AG04449 (cell line): Measurements from ENCODE around the gene FIGNL1.
"Not testable (repeated sequence)": the region's sequence is repeated elsewhere in the genome, so short reads cannot be mapped to it uniquely, and the experiment has no call there.

Experiments
- CTCF ChIA-PET: fragments of 350-600 bp; formaldehyde crosslinking; extraction: SDS; loops from one replicate; lab custom pipeline; 2021; ENCODE audit warnings: antibody characterized with exemption; lab: Yijun Ruan, JAX
- POLR2A ChIA-PET: fragments of 400-600, 350-600 bp; formaldehyde crosslinking; extraction: SDS; loops from one replicate; lab custom pipeline; 2020; ENCODE audit warnings: antibody characterized with exemption, inconsistent platforms; lab: Yijun Ruan, JAX
- DNase-seq: peaks from one replicate; pipeline ENCODE4 v3.0.0-alpha.2; 2010; ENCODE audit warnings: low read depth, low spot score
- H3K4me3 ChIP-seq: 2 replicates; pipeline ENCODE4 v1.5.1; 2011; ENCODE audit warnings: low read depth, mild to moderate bottlenecking, control low read depth, low read length
- TF ChIP-seq, protein P1 (sequence below): IDR thresholded peaks from one replicate; pipeline ENCODE4 v1.5.1; 2011; ENCODE audit warnings: mild to moderate bottlenecking, moderate library complexity, low read length, control low read depth, inconsistent platforms; ENCODE audit not compliant: insufficient read depth; ENCODE audit errors: missing control alignments

FIGNL1 gene

DNA sequence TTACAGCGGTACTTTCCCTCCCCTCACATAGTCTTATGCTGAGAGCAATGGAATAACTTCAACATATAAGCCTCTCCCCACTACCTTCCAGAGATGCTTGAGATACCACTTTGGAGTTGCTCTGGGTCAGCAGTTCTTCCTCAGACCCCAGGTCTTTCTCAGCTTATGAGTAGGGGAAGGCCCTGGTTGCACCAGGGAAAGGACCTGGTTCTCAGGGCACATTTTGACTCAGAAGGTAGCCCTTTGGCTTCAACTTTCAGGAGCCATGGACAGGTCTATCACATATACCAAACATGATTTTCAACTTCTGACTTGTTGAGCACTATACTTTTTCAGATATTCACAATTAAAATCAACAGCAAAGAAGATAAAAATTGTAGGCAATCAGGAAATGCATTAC lies 11.5 kb upstream of the FIGNL1 start:
- DNase-seq: no peak
- POLR2A ChIA-PET: no interaction called here
- TF ChIP-seq, protein P1, sequence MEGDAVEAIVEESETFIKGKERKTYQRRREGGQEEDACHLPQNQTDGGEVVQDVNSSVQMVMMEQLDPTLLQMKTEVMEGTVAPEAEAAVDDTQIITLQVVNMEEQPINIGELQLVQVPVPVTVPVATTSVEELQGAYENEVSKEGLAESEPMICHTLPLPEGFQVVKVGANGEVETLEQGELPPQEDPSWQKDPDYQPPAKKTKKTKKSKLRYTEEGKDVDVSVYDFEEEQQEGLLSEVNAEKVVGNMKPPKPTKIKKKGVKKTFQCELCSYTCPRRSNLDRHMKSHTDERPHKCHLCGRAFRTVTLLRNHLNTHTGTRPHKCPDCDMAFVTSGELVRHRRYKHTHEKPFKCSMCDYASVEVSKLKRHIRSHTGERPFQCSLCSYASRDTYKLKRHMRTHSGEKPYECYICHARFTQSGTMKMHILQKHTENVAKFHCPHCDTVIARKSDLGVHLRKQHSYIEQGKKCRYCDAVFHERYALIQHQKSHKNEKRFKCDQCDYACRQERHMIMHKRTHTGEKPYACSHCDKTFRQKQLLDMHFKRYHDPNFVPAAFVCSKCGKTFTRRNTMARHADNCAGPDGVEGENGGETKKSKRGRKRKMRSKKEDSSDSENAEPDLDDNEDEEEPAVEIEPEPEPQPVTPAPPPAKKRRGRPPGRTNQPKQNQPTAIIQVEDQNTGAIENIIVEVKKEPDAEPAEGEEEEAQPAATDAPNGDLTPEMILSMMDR: no peak
- no peak overlapping the region for H3K4me3 ChIP-seq
- CTCF ChIA-PET: interaction anchor here (0.6 to 1.1 kb wide), 3 partner anchors 224 to 701 kb away, joined by 3 read pairs; no protein-coding TSS in a partner anchor

DNA sequence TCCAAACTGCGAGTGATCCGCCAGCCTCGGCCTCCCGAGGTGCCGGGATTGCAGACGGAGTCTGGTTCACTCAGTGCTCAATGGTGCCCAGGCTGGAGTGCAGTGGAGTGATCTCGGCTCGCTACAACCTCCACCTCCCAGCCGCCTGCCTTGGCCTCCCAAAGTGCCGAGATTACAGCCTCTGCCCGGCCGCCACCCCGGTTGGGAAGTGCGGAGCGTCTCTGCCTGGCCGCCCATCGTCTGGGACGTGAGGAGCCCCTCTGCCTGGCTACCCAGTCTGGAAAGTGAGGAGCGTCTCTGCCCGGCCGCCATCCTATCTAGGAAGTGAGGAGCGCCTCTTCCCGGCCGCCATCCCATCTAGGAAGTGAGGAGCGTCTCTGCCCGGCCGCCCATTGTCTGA lies 9.0 kb upstream of the FIGNL1 start:
- H3K4me3 ChIP-seq, CTCF ChIA-PET, POLR2A ChIA-PET, DNase-seq: not testable (repeated sequence)

DNA sequence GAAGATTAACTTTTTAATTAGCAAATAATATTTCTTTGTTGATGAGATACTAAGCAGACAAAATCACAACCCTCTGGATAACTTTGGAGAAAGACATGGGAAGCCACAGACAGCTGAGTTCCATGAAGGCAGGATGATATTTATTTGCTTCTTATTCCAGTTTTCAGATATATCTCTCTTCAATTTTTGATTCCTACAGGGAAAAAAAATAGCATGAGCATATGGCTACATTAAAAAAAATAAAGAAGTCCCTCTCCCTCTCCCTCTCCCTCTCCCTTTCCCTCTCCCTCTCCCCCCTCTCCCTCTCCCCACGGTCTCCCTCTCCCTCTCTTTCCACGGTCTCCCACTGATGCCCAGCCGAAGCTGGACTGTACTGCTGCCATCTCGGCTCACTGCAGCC lies 8.5 kb upstream of the FIGNL1 start:
- DNase-seq, H3K4me3 ChIP-seq, POLR2A ChIA-PET, CTCF ChIA-PET: not testable (repeated sequence)

DNA sequence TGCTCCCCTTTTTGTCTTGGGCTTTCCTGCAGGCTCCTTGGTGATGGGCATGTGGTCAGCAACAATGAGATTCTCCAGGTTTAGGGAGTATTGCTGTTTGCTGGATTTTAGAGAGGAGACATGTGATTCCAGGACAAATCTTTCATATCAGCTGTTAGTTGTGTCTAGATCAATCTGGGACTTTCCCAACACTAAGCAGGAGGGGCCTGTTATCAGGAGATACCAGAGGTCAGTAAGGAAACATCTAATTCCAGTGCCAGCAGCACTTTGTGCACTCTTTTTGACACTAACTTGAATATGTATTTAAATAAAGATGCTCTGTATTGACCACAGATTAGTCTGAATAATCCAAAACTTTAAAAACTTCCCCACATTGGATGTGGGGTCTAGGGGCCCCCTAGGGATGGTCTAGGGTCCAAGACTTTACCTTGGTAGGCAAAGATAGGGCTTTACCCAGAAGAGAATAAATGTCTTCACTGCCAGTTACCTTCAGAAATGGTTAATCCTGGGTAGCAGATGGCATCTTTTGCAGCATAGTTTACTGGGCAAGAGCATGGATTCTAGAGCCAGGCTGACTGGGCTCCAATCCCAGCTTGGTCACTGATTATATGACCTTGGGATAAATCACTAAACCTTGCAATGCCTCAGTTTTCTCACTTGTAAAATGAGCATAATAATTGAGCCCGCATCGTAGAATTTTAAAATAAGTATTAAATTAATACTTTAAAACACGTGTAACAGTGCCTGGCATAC lies 6.4 kb upstream of the FIGNL1 start:
- CTCF ChIA-PET: interaction anchor here (1.1 to 4.2 kb wide), 3 partner anchors 12 to 686 kb away, joined by 3 to 17 read pairs (median 3); no protein-coding TSS in a partner anchor
- no peak for DNase-seq
- no peak overlapping the region for H3K4me3 ChIP-seq
- TF ChIP-seq, protein P1: no peak
- POLR2A ChIA-PET: no interaction called here

DNA sequence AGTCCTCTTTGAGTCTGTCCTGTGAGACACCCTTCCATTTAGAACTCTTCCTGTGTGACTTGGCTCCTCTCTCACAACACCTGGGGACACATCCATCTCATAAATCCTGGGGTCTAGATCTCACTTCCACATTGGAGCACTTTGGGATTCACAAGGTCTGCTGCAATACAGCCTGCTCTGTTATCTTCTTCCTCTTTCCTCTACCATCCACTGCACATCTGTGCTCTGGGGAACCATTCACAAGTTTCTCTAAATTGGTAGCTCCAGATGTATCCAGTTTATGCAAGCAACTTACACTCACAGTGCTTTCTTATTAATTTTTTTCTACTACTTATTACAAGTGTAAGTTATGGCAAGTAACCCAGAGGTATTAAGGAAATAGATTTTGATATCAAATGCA lies 5.5 kb upstream of the FIGNL1 start:
- ChIA-PET POLR2A (no interaction called here), CTCF (interaction anchor here (1.2 to 4.2 kb wide), 2 partner anchors 13 to 687 kb away, joined by 3 to 17 read pairs; no protein-coding TSS in a partner anchor)
- TF ChIP-seq, protein P1: no peak
- H3K4me3 ChIP-seq: no peak overlapping the region
- DNase-seq: no peak

DNA sequence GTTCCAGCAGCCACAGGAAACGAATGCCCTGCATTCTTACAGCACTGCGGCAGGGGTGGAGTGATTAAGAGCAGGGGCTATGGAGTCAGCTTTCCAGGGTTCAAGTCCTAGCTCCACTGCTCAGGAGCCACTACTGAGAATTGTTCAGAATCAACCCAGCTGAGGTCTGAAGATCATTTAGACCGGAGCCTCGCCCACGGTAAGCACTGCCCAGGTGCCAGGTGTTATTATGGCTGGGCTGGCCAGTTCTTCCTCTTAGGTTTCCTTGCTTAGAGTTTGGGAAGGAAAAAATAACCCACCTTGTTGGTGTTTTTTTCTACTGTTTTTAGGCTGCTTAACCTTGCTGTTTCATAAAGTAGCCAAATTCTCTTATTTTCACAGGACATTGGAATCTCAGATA lies 4.8 kb upstream of the FIGNL1 start:
- POLR2A ChIA-PET: no interaction called here
- no peak for DNase-seq
- H3K4me3 ChIP-seq: no peak overlapping the region
- TF ChIP-seq, protein P1: no peak
- CTCF ChIA-PET: interaction anchor here (1.2 to 4.2 kb wide), 4 partner anchors 12 to 706 kb away, joined by 3 to 17 read pairs (median 8); no protein-coding TSS in a partner anchor

DNA sequence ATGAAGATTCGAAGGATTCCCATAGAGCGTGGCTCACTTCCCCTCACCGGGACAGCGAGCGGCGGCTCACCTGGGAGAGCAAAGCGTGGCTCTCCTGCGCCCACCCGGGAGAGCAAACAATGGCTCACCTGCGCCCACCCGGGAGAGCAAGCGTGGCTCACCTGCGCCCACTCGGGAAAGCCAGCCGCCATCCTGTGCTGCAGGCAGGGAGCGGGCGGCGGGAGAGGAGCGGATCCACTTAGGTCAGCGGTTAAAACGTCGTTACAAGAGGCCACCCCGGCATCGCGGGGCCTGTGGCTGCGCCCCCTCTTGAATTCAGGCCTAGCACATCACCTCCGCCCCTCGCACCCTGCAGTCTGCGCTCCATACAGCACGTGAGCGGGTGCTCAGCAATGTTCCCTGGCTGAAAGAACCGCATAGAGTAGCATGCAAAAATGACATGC lies 461 bp upstream of the FIGNL1 start:
- ChIA-PET POLR2A (no interaction called here), CTCF (no interaction called here)
- DNase-seq: no peak
- H3K4me3 ChIP-seq: peak overlapping the region; percentile 94
- TF ChIP-seq, protein P1: no peak
